Ectodermal cell (in vitro differentiated cells): Measurements from ENCODE around the gene HMGN4.
"Not testable (repeated sequence)": the region's sequence is repeated elsewhere in the genome, so short reads cannot be mapped to it uniquely, and the experiment has no call there.

Experiments
- H3K27ac ChIP-seq: 2 replicates; pipeline ENCODE4 v1.7.0; 2013; ENCODE audit warnings: mild to moderate bottlenecking, low read depth, low read length; ENCODE audit not compliant: insufficient read depth, poor library complexity, severe bottlenecking
- H3K27me3 ChIP-seq: 2 replicates; pipeline ENCODE4 v1.7.0; 2013; ENCODE audit warnings: mild to moderate bottlenecking, low read length; ENCODE audit not compliant: insufficient read depth, control insufficient read depth, poor library complexity, severe bottlenecking
- H3K36me3 ChIP-seq: one replicate; pipeline ENCODE4 v1.7.0; 2013; ENCODE audit warnings: low read length; ENCODE audit not compliant: control insufficient read depth, insufficient read depth
- H3K4me1 ChIP-seq: one replicate; pipeline ENCODE4 v1.7.0; 2013; ENCODE audit warnings: low read length; ENCODE audit not compliant: control insufficient read depth, insufficient read depth
- H3K4me3 ChIP-seq: 2 replicates; pipeline ENCODE4 v1.7.0; 2013; ENCODE audit warnings: low read depth, low read length, control low read depth; ENCODE audit not compliant: insufficient read depth
- H3K9me3 ChIP-seq: 2 replicates; pipeline ENCODE4 v1.7.0; 2013; ENCODE audit warnings: mild to moderate bottlenecking, low read length, moderate library complexity; ENCODE audit not compliant: control insufficient read depth
- WGBS, 2 experiments: methylation state at CpG; one replicate each; pipeline ENCODE4 v1.1.7; 2013; ENCODE audit warnings: missing lambda C conversion rate in 2 of 2; 5-methylcytosine and 5-hydroxymethylcytosine counted together

The HMGN4 gene

GRCh38 chr6:26502626-26503025 lies 35.5 kb upstream of the HMGN4 start:
- Histone ChIP-seq H3K4me1 (no peaks in the 10 kb centered on the region), H3K27me3 (peaks cover 45% of the 10 kb centered on the region), H3K36me3 (no peaks in the 10 kb centered on the region), H3K27ac (no peak overlapping the region), H3K9me3 (no peaks in the 10 kb centered on the region), H3K4me3 (no peak overlapping the region)
- WGBS, 2 experiments, result 93 to 100% methylated on average over 2 to 3 of the region's 3 CpGs

- 81 to 96% methylated on average over 3 of the region's 3 CpGs for WGBS, 2 experiments
- Histone ChIP-seq H3K27ac (no peak overlapping the region), H3K27me3 (peaks cover 19% of the 10 kb centered on the region), H3K36me3 (no peaks in the 10 kb centered on the region), H3K4me3 (no peak overlapping the region), H3K9me3 (no peaks in the 10 kb centered on the region), H3K4me1 (no peaks in the 10 kb centered on the region)
Observed at GRCh38 chr6:26507658-26508057, 30.5 kb upstream of the HMGN4 start.

GRCh38 chr6:26511033-26511432 lies 27.1 kb upstream of the HMGN4 start:
- 89% methylated on average over 7 to 8 of the region's 8 CpGs for WGBS, 2 experiments

GRCh38 chr6:26514984-26515383 lies 23.2 kb upstream of the HMGN4 start:
- Histone ChIP-seq H3K4me1 (no peaks in the 10 kb centered on the region), H3K27me3 (no peaks in the 10 kb centered on the region), H3K4me3 (no peak overlapping the region), H3K27ac (no peak overlapping the region), H3K36me3 (no peaks in the 10 kb centered on the region), H3K9me3 (no peaks in the 10 kb centered on the region)
- WGBS, 2 experiments, result 91 to 97% methylated on average over 2 of the region's 2 CpGs

More at GRCh38 chr6:26511033-26511432, 27.1 kb upstream of the HMGN4 start:
- not testable (repeated sequence) for H3K36me3 ChIP-seq, H3K4me1 ChIP-seq, H3K27me3 ChIP-seq, H3K9me3 ChIP-seq, H3K4me3 ChIP-seq, H3K27ac ChIP-seq

GRCh38 chr6:26516481-26517427 lies 21.4 kb upstream of the HMGN4 start:
- H3K27me3 ChIP-seq, result no peaks in the 10 kb centered on the region
- no peak overlapping the region for H3K27ac ChIP-seq
- WGBS, 2 experiments, result 85 to 86% methylated on average over 9 of the region's 9 CpGs
- no peaks in the 10 kb centered on the region for H3K4me1 ChIP-seq
- H3K9me3 ChIP-seq, result no peaks in the 10 kb centered on the region
- H3K4me3 ChIP-seq, result no peak overlapping the region
- H3K36me3 ChIP-seq, result no peaks in the 10 kb centered on the region

GRCh38 chr6:26519359-26519758 lies 18.8 kb upstream of the HMGN4 start:
- Histone ChIP-seq H3K9me3 (no peaks in the 10 kb centered on the region), H3K27ac (no peak overlapping the region)

GRCh38 chr6:26520237-26520849 lies 17.8 kb upstream of the HMGN4 start:
- WGBS, 2 experiments, result 13 to 30% methylated on average over 14 of the region's 21 CpGs
- peak overlapping the region; percentile 78 for H3K27ac ChIP-seq
- no peaks in the 10 kb centered on the region for H3K9me3 ChIP-seq

More at GRCh38 chr6:26519359-26519758, 18.8 kb upstream of the HMGN4 start:
- no peak overlapping the region for H3K4me3 ChIP-seq
- H3K36me3 ChIP-seq, result no peaks in the 10 kb centered on the region
- H3K27me3 ChIP-seq, result no peaks in the 10 kb centered on the region
- no peaks in the 10 kb centered on the region for H3K4me1 ChIP-seq
- 90 to 91% methylated on average over 2 of the region's 2 CpGs for WGBS, 2 experiments

GRCh38 chr6:26520850-26521599 lies 17.1 kb upstream of the HMGN4 start:
- Histone ChIP-seq H3K9me3 (no peaks in the 10 kb centered on the region), H3K36me3 (no peaks in the 10 kb centered on the region), H3K4me3 (peak overlapping the region; percentile 75), H3K27me3 (no peaks in the 10 kb centered on the region), H3K4me1 (no peaks in the 10 kb centered on the region), H3K27ac (peak overlapping the region; percentile 85)
- WGBS, 2 experiments, result 0 to 1% methylated on average over 35 to 41 of the region's 49 CpGs

More at GRCh38 chr6:26520237-26520849, 17.8 kb upstream of the HMGN4 start:
- Histone ChIP-seq H3K36me3 (no peaks in the 10 kb centered on the region), H3K27me3 (no peaks in the 10 kb centered on the region), H3K4me1 (no peaks in the 10 kb centered on the region), H3K4me3 (peak overlapping the region; percentile 75)

- Histone ChIP-seq H3K27ac (peak overlapping the region; percentile 85), H3K4me1 (no peaks in the 10 kb centered on the region), H3K36me3 (no peaks in the 10 kb centered on the region), H3K4me3 (peak overlapping the region; percentile 75), H3K9me3 (no peaks in the 10 kb centered on the region), H3K27me3 (no peaks in the 10 kb centered on the region)
- 2 to 3% methylated on average over 74 of the region's 74 CpGs for WGBS, 2 experiments
Observed at GRCh38 chr6:26521600-26522391, 16.4 kb upstream of the HMGN4 start.
